Upper lobe of left lung (tissue), 6 donors: ENCODE measurements around the gene WDR5B. TPM values are rescaled to one million over a fixed set of nuclear protein-coding genes. Genes with fewer than 3 reads are reported as not detected.

Experiments
- ATAC-seq, 2 donors: fragments of 200-7000 bp; cut with Tn5 transposase; one replicate each; pipeline ENCODE4 v1.9.1; 2022; ENCODE audit warnings: mild to moderate bottlenecking in 2 of 2, moderate library complexity in 2 of 2; ENCODE audit not compliant: low FRiP score in 2 of 2
- DNase-seq, 2 donors: peaks; one replicate each; pipeline ENCODE4 v3.0.0-alpha.2; 2019 to 2020
- H3K27ac ChIP-seq, 4 donors: fragments of 200-600 bp; sonication (generic); one replicate each; pipeline ENCODE4 v1.5.1; 2016 to 2019
- H3K27me3 ChIP-seq, 4 donors: fragments of 200-600 bp; sonication (generic); one replicate each; pipeline ENCODE4 v1.5.1; 2017 to 2019
- H3K36me3 ChIP-seq, 4 donors: fragments of 200-600 bp; sonication (generic); one replicate each; pipeline ENCODE4 v1.5.1; 2016 to 2019
- H3K4me1 ChIP-seq, 4 donors: fragments of 200-600 bp; sonication (generic); one replicate each; pipeline ENCODE4 v1.5.1; 2018 to 2019
- H3K4me3 ChIP-seq, 4 donors: fragments of 200-600 bp; sonication (generic); one replicate each; pipeline ENCODE4 v1.5.1; 2017 to 2019; ENCODE audit warnings: mild to moderate bottlenecking in 2 of 4, moderate library complexity in 1 of 4
- H3K9me3 ChIP-seq, 4 donors: fragments of 200-600 bp; sonication (generic); one replicate each; pipeline ENCODE4 v1.5.1; 2018 to 2019
- EP300 ChIP-seq, 4 donors: sonication (generic); formaldehyde crosslinking; IDR thresholded peaks; one replicate each; pipeline ENCODE4 v1.5.1; 2017; ENCODE audit warnings: antibody characterized with exemption in 4 of 4, control low read depth in 2 of 4
- POLR2A ChIP-seq, 4 donors: fragments of 450-650 bp; IDR thresholded peaks; one replicate each; pipeline ENCODE4 v1.5.1; 2016 to 2017; ENCODE audit warnings: antibody characterized with exemption in 4 of 4, mild to moderate bottlenecking in 2 of 4
- POLR2AphosphoS5 ChIP-seq, 2 donors: sonication (generic); formaldehyde crosslinking; IDR thresholded peaks; one replicate each; pipeline ENCODE4 v1.5.1; 2017; ENCODE audit warnings: antibody characterized with exemption in 2 of 2
- WGBS, 2 donors: methylation state at CpG; one replicate each; pipeline ENCODE4 v1.1.5; 2017 to 2018; 5-methylcytosine and 5-hydroxymethylcytosine counted together
- small RNA-seq, 4 donors: library from RNA; depleted of rRNA; stranded (forward); fragments of <200 nt; gene quantifications; one replicate each; pipeline ENCODE3, GENCODE V24; 2016
- total RNA-seq, 6 donors: library from RNA; depleted of rRNA in 4 of 6; stranded (reverse); fragments of >200 nt in 4 of 6; gene quantifications; one replicate each; pipeline versions ENCODE4 v1.1.0 to v1.2.1, GENCODE V29; 2016 to 2021
- TF ChIP-seq, protein P1 (sequence below), 6 experiments: fragments of 450-650 bp in 4 of 6; fragments of 200-600 bp in 2 of 6; sonication (generic) in 2 of 6; IDR thresholded peaks; one replicate each; pipeline ENCODE4 v1.5.1; 2016 to 2019; ENCODE audit warnings: antibody characterized with exemption in 6 of 6
- donor health status: DM: no; HTN: no; CAD: no; lungs with moderate emphysema.
- donor health status: DM: no; HTN: yes; CAD: no; lungs with severe emphysema.

The WDR5B gene
- total RNA-seq, 6 donors from 2014 or later = 2.0 to 8.4 (median 5.4) TPM

DNA sequence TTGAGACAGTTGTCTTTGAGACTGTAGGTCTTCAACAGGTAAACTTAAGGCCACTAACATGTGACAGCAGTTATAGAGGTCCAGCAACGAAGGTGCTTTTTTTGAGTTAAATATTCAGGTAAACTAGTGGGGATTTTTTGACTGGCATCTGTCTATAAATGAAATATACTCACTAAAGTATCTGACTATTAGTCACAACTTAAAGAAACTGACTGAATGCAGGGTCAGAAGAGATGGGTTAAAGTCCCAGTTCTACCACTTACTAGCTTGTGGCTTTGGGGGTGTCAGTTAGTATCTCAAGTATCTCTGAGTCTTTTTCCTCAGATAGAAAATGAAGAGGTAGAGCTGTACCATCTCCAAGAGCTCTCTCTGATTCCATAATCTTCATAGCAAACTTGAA is 50.8 kb downstream of the WDR5B start:
- 82 to 90% methylated on average over 1 of the region's 1 CpG for WGBS, 2 donors
- Histone ChIP-seq H3K36me3 (peaks cover 0 to 59% (median 9%) of the 10 kb centered on the region in 4 donors), H3K9me3 (no peaks in the 10 kb centered on the region), H3K27me3 (no peaks in the 10 kb centered on the region), H3K4me1 (no peaks in the 10 kb centered on the region), H3K27ac (no peak overlapping the region), H3K4me3 (no peak overlapping the region)
- ATAC-seq = no peak
- TF ChIP-seq EP300 (IDR thresholded peaks at IDR 0.05) (no peak), POLR2AphosphoS5 (IDR thresholded peaks at IDR 0.05) (no peak), POLR2A (IDR thresholded peaks at IDR 0.05) (no peak)
- TF ChIP-seq, protein P1, sequence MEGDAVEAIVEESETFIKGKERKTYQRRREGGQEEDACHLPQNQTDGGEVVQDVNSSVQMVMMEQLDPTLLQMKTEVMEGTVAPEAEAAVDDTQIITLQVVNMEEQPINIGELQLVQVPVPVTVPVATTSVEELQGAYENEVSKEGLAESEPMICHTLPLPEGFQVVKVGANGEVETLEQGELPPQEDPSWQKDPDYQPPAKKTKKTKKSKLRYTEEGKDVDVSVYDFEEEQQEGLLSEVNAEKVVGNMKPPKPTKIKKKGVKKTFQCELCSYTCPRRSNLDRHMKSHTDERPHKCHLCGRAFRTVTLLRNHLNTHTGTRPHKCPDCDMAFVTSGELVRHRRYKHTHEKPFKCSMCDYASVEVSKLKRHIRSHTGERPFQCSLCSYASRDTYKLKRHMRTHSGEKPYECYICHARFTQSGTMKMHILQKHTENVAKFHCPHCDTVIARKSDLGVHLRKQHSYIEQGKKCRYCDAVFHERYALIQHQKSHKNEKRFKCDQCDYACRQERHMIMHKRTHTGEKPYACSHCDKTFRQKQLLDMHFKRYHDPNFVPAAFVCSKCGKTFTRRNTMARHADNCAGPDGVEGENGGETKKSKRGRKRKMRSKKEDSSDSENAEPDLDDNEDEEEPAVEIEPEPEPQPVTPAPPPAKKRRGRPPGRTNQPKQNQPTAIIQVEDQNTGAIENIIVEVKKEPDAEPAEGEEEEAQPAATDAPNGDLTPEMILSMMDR (IDR thresholded peaks at IDR 0.05) = no peak
- no peak for DNase-seq

DNA sequence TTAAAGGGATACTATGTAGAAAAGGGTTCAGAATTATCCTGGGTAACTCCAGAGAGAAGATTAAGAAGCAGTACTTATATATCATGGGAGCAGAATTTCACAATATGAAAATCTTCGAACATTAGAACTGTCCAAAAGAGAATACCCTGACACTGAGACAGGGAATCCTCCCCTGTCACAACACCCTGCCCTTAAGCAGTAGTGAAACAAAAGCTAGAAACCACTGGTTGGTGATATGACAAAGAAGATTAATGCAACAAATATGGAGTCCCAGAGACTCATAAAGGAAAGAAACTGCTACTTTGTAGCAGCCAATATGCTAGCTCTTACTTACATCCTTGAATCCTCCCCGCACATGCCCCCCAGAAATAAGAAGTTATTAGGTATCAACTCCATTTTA is 51.4 kb downstream of the WDR5B start:
- H3K27me3 ChIP-seq = no peaks in the 10 kb centered on the region
- no peak for DNase-seq
- TF ChIP-seq EP300 (IDR thresholded peaks at IDR 0.05) = no peak
- TF ChIP-seq POLR2A (IDR thresholded peaks at IDR 0.05) = no peak
- no peak for TF ChIP-seq POLR2AphosphoS5 (IDR thresholded peaks at IDR 0.05)
- TF ChIP-seq, protein P1 (IDR thresholded peaks at IDR 0.05) = no peak
- no peaks in the 10 kb centered on the region for H3K9me3 ChIP-seq
- H3K4me3 ChIP-seq = no peak overlapping the region
- WGBS, 2 donors = 70 to 96% methylated on average over 2 of the region's 2 CpGs
- no peak for ATAC-seq
- no peaks in the 10 kb centered on the region for H3K4me1 ChIP-seq
- H3K27ac ChIP-seq = no peak overlapping the region
- H3K36me3 ChIP-seq = peaks cover 0 to 55% (median 9%) of the 10 kb centered on the region in 4 donors

Small RNA genes within 50 kb of the gene (small RNA-seq; reads per million reads assigned to genes)
- 0 reads per million in 4 donors for gene AC083798.1

Other genes starting within 250 kb of the WDR5B start
- gene CASR, start 232.4 kb downstream of the WDR5B start, total RNA-seq = under 1 TPM in 1 of 6 donors, not detected in 5; 0.10 TPM
- gene CSTA, start 90.8 kb downstream of the WDR5B start, total RNA-seq = 10 to 100 TPM in 5 of 6 donors, 1 to 10 TPM in 1; 6.0 to 40.5 (median 16.4) TPM
- gene MIX23, start 32.8 kb downstream of the WDR5B start, total RNA-seq = 10 to 100 TPM; 15.5 to 24.7 (median 18.2) TPM
- gene FAM162A, start 31.9 kb downstream of the WDR5B start, total RNA-seq = 10 to 100 TPM in 5 of 6 donors, 1 to 10 TPM in 1; 4.2 to 29.0 (median 16.0) TPM
- gene KPNA1, start 98.9 kb upstream of the WDR5B start, total RNA-seq = 100 to 1,000 TPM in 1 of 6 donors, 10 to 100 TPM in 5; 38.9 to 104 (median 43.4) TPM
- gene PARP9, start 148.2 kb upstream of the WDR5B start, total RNA-seq = 10 to 100 TPM; 49.2 to 70.8 (median 58.0) TPM
- gene DTX3L, start 148.3 kb upstream of the WDR5B start, total RNA-seq = 10 to 100 TPM; 24.3 to 66.4 (median 51.8) TPM
- 10 to 100 TPM in 4 of 6 donors, 1 to 10 TPM in 2; 7.0 to 30.4 (median 12.3) TPM for gene PARP15, start 161.6 kb upstream of the WDR5B start, total RNA-seq